Measurements from ENCODE around the gene LPCAT2. TPM values are rescaled to one million over a fixed set of nuclear protein-coding genes. Genes with fewer than 3 reads are reported as not detected.

Gene LPCAT2
- polyA plus RNA-seq, 2 donors: 3.5 to 5.0 TPM

DNA sequence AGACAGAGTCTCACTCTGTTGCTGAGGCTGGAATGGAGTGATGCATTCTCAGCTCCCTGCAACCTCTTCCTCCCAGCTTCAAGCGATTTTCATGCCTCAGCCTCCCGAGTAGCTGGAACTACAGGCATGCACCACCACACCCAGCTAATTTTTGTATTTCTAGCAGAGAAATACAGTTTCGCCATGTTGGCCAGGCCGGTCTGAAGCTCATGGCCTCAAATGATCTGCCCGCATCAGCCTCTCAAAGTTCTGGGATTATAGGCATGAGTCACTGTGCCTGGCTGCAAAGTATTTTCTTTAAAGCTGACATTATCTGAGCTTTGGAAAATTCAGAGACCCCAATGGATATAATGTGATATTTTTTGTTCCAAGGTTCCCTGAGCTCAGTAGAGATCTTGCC, 115.8 kb downstream of the LPCAT2 start:
- H3K27me3 ChIP-seq (ENCODE audit: control insufficient read depth in 1 of 2, insufficient read depth in 2 of 2, low read length in 2 of 2): no peaks in the 10 kb centered on the region
- H3K4me1 ChIP-seq (ENCODE audit: control insufficient read depth in 2 of 2, insufficient read depth in 2 of 2, low read length in 1 of 2): no peaks in the 10 kb centered on the region
- WGBS, 2 donors: 91 to 93% methylated on average over 5 of the region's 5 CpGs
- no peaks in the 10 kb centered on the region for H3K9me3 ChIP-seq (ENCODE audit: control insufficient read depth in 2 of 2, insufficient read depth in 1 of 2, low read depth in 1 of 2, low read length in 1 of 2)
- H3K36me3 ChIP-seq (ENCODE audit: control insufficient read depth in 2 of 2, insufficient read depth in 2 of 2, low read length in 1 of 2): no peaks in the 10 kb centered on the region
- no peak overlapping the region for H3K4me3 ChIP-seq (ENCODE audit: low read depth in 1 of 2, low read length in 2 of 2)
- H3K27ac ChIP-seq (ENCODE audit: low read depth in 2 of 2, low read length in 1 of 2): no peak overlapping the region

DNA sequence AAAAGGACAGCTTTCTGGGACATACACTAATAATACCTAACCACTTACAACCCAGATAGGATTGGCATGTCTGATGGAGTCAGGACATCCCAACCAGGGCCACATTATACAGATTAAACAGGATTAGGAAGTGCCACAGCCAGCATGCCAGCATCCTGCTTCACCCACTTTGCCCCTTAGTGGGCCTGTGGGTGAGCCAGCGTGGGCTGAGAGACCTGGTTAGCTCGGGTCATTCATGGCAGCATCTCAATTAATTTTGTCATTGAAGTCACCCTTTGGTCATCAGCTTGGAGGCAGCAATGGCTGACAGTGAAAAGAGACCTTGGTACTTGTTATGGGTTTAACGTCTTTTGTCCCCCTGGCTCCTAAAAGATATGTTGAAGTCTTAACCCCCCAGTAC, 117.0 kb downstream of the LPCAT2 start:
- no peaks in the 10 kb centered on the region for H3K4me1 ChIP-seq (ENCODE audit: control insufficient read depth in 2 of 2, insufficient read depth in 2 of 2, low read length in 1 of 2)
- no peak overlapping the region for H3K27ac ChIP-seq (ENCODE audit: low read depth in 2 of 2, low read length in 1 of 2)
- H3K27me3 ChIP-seq (ENCODE audit: control insufficient read depth in 1 of 2, insufficient read depth in 2 of 2, low read length in 2 of 2): no peaks in the 10 kb centered on the region
- H3K36me3 ChIP-seq (ENCODE audit: control insufficient read depth in 2 of 2, insufficient read depth in 2 of 2, low read length in 1 of 2): no peaks in the 10 kb centered on the region
- 85 to 88% methylated on average over 3 of the region's 3 CpGs for WGBS, 2 donors
- no peaks in the 10 kb centered on the region for H3K9me3 ChIP-seq (ENCODE audit: control insufficient read depth in 2 of 2, insufficient read depth in 1 of 2, low read depth in 1 of 2, low read length in 1 of 2)
- no peak overlapping the region for H3K4me3 ChIP-seq (ENCODE audit: low read depth in 1 of 2, low read length in 2 of 2)

GRCh38 chr16:55628306-55628968, 119.6 kb downstream of the LPCAT2 start:
- peaks cover 0 to 3% of the 10 kb centered on the region in 2 donors for H3K9me3 ChIP-seq (ENCODE audit: control insufficient read depth in 2 of 2, insufficient read depth in 1 of 2, low read depth in 1 of 2, low read length in 1 of 2)
- WGBS, 2 donors: 68 to 78% methylated on average over 6 of the region's 6 CpGs
- H3K27me3 ChIP-seq (ENCODE audit: control insufficient read depth in 1 of 2, insufficient read depth in 2 of 2, low read length in 2 of 2): no peaks in the 10 kb centered on the region
- no peaks in the 10 kb centered on the region for H3K4me1 ChIP-seq (ENCODE audit: control insufficient read depth in 2 of 2, insufficient read depth in 2 of 2, low read length in 1 of 2)
- H3K36me3 ChIP-seq (ENCODE audit: control insufficient read depth in 2 of 2, insufficient read depth in 2 of 2, low read length in 1 of 2): no peaks in the 10 kb centered on the region
- H3K4me3 ChIP-seq (ENCODE audit: low read depth in 1 of 2, low read length in 2 of 2): no peak overlapping the region
- no peak overlapping the region for H3K27ac ChIP-seq (ENCODE audit: low read depth in 2 of 2, low read length in 1 of 2)

GRCh38 chr16:55630774-55631173, 121.9 kb downstream of the LPCAT2 start:
- Histone ChIP-seq H3K36me3 (ENCODE audit: control insufficient read depth in 2 of 2, insufficient read depth in 2 of 2, low read length in 1 of 2) (no peaks in the 10 kb centered on the region), H3K9me3 (ENCODE audit: control insufficient read depth in 2 of 2, insufficient read depth in 1 of 2, low read depth in 1 of 2, low read length in 1 of 2) (peaks cover 0 to 3% of the 10 kb centered on the region in 2 donors), H3K27ac (ENCODE audit: low read depth in 2 of 2, low read length in 1 of 2) (no peak overlapping the region), H3K4me1 (ENCODE audit: control insufficient read depth in 2 of 2, insufficient read depth in 2 of 2, low read length in 1 of 2) (no peaks in the 10 kb centered on the region), H3K4me3 (ENCODE audit: low read depth in 1 of 2, low read length in 2 of 2) (no peak overlapping the region), H3K27me3 (ENCODE audit: control insufficient read depth in 1 of 2, insufficient read depth in 2 of 2, low read length in 2 of 2) (no peaks in the 10 kb centered on the region)

- Histone ChIP-seq H3K36me3 (ENCODE audit: control insufficient read depth in 2 of 2, insufficient read depth in 2 of 2, low read length in 1 of 2) (no peaks in the 10 kb centered on the region), H3K27me3 (ENCODE audit: control insufficient read depth in 1 of 2, insufficient read depth in 2 of 2, low read length in 2 of 2) (no peaks in the 10 kb centered on the region), H3K4me3 (ENCODE audit: low read depth in 1 of 2, low read length in 2 of 2) (no peak overlapping the region), H3K9me3 (ENCODE audit: control insufficient read depth in 2 of 2, insufficient read depth in 1 of 2, low read depth in 1 of 2, low read length in 1 of 2) (peaks cover 0 to 3% of the 10 kb centered on the region in 2 donors), H3K4me1 (ENCODE audit: control insufficient read depth in 2 of 2, insufficient read depth in 2 of 2, low read length in 1 of 2) (no peaks in the 10 kb centered on the region), H3K27ac (ENCODE audit: low read depth in 2 of 2, low read length in 1 of 2) (no peak overlapping the region)
Measured at GRCh38 chr16:55632259-55632658, 123.4 kb downstream of the LPCAT2 start.

DNA sequence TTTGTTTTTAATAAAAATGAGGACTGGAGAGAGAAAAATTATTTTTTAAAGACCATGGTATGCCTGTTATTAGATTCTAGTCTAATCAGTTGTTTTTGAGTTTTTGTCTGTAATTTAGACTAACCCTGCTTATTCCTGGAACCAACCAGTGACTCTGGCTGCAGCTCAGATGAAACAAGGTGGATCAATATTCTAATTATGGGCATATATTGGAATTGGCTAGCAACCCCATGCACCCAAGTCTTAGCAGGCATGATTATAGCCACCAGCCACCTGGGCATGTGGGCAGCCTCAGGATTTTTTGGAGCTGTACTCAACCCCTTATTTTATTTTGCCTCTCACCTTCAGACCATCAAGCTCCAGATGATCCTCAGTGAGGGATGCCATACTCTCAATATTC, 125.3 kb downstream of the LPCAT2 start:
- Histone ChIP-seq H3K4me3 (ENCODE audit: low read depth in 1 of 2, low read length in 2 of 2) (no peak overlapping the region), H3K36me3 (ENCODE audit: control insufficient read depth in 2 of 2, insufficient read depth in 2 of 2, low read length in 1 of 2) (no peaks in the 10 kb centered on the region), H3K27me3 (ENCODE audit: control insufficient read depth in 1 of 2, insufficient read depth in 2 of 2, low read length in 2 of 2) (no peaks in the 10 kb centered on the region), H3K27ac (ENCODE audit: low read depth in 2 of 2, low read length in 1 of 2) (no peak overlapping the region), H3K4me1 (ENCODE audit: control insufficient read depth in 2 of 2, insufficient read depth in 2 of 2, low read length in 1 of 2) (no peaks in the 10 kb centered on the region), H3K9me3 (ENCODE audit: control insufficient read depth in 2 of 2, insufficient read depth in 1 of 2, low read depth in 1 of 2, low read length in 1 of 2) (peaks cover 0 to 3% of the 10 kb centered on the region in 2 donors)

Other genes with a start within 250 kb of the LPCAT2 start
- under 1 TPM; 0.14 to 0.75 TPM for gene IRX6, start 184.9 kb upstream of the LPCAT2 start, polyA plus RNA-seq
- gene MMP2, start 29.9 kb upstream of the LPCAT2 start, polyA plus RNA-seq: 10 to 100 TPM in 1 of 2 donors, 1 to 10 TPM in 1; 3.3 to 11.0 TPM
- gene CAPNS2, start 57.6 kb downstream of the LPCAT2 start, polyA plus RNA-seq: 10 to 100 TPM; 58.1 to 88.1 TPM
- gene SLC6A2, start 146.9 kb downstream of the LPCAT2 start, polyA plus RNA-seq: under 1 TPM; 0.06 to 0.10 TPM